Heart right ventricle (tissue), 16 donors: ENCODE results near the gene SPACA7. TPM values are rescaled to one million over a fixed set of nuclear protein-coding genes. Genes with fewer than 3 reads are reported as not detected.

Source experiments
- ATAC-seq, 8 donors: fragments of 200-7000 bp; cut with Tn5 transposase; one replicate each; pipeline ENCODE4 v1.9.1; 2020; ENCODE audit warnings: mild to moderate bottlenecking in 8 of 8, moderate library complexity in 8 of 8, moderate number of reproducible peaks in 1 of 8
- DNase-seq, 2 donors: peaks; one replicate each; pipeline ENCODE4 v3.0.0-alpha.2; 2020
- H3K27ac ChIP-seq, 10 donors: fragments of 200-600 bp; sonication (generic) in 2 of 10; one replicate each; pipeline versions ENCODE4 v1.5.0 to v1.8.0; 2020 to 2022; ENCODE audit warnings: mild to moderate bottlenecking in 3 of 10
- H3K27me3 ChIP-seq, 7 donors: fragments of 200-600 bp; one replicate each; pipeline ENCODE4 v1.8.0; 2021 to 2022; ENCODE audit warnings: mild to moderate bottlenecking in 2 of 7
- H3K36me3 ChIP-seq, 9 donors: fragments of 200-600 bp; sonication (generic) in 1 of 9; one replicate each; pipeline versions ENCODE4 v1.5.0 to v1.8.0; 2020 to 2022; ENCODE audit warnings: mild to moderate bottlenecking in 2 of 9
- H3K4me1 ChIP-seq, 9 donors: fragments of 200-600 bp; sonication (generic) in 1 of 9; one replicate each; pipeline versions ENCODE4 v1.5.0 to v1.8.0; 2020 to 2022; ENCODE audit warnings: mild to moderate bottlenecking in 4 of 9
- H3K4me3 ChIP-seq, 10 donors: fragments of 200-600 bp; sonication (generic) in 2 of 10; one replicate each; pipeline versions ENCODE4 v1.5.0 to v1.8.0; 2020 to 2022; ENCODE audit warnings: mild to moderate bottlenecking in 7 of 10, moderate library complexity in 2 of 10
- H3K9me3 ChIP-seq, 11 donors: fragments of 200-600 bp in 10 of 11; sonication (generic) in 2 of 11; one replicate each; pipeline versions ENCODE4 v1.5.0 to v1.8.0; 2013 to 2022; ENCODE audit warnings: mild to moderate bottlenecking in 2 of 11, control low read depth in 1 of 11, moderate library complexity in 1 of 11
- WGBS, 2 donors: extraction: QIAGEN DNeasy Blood & Tissue Kit; methylation state at CpG; one replicate each; pipeline ENCODE4 v1.1.7; 2013; ENCODE audit warnings: inconsistent platforms in 1 of 2; 5-methylcytosine and 5-hydroxymethylcytosine counted together
- intact Hi-C, 10 donors: fragments of 100-400 bp; cut with DNase I; formaldehyde crosslinking; loops; one replicate each; pipeline versions ENCODE4 v1.11.1 to v1.14.2; 2022
- polyA plus RNA-seq, 2 donors: library from polyadenylated mRNA; stranded (reverse); fragments of 200-250 nt; gene quantifications; one replicate each; pipeline ENCODE4 v1.2.3, GENCODE V29; 2013
- total RNA-seq, 10 donors: library from RNA; stranded (reverse); fragmentation: NEBNext Ultra II Directional in 3 of 10; extraction: Animal tissue kit (Norgen Biotek cat#: 25700) in 3 of 10; gene quantifications; one replicate each; pipeline versions ENCODE4 v1.2.1 to v1.2.4, GENCODE V29; 2021 to 2023
- TF ChIP-seq, protein P1 (sequence below), 9 donors: fragments of 200-600 bp; sonication (generic) in 2 of 9; IDR thresholded peaks; one replicate each; pipeline versions ENCODE4 v1.5.0 to v1.8.0; 2021 to 2022; ENCODE audit warnings: antibody characterized with exemption in 9 of 9, mild to moderate bottlenecking in 5 of 9, moderate library complexity in 1 of 9
- donor health status: Arrhythmogenic right ventricular cardiomyopathy.
- donor health status: ischemic (EF 13 %, LVEDD 7.1; RV severe dilation, severe dysfunction).
- donor health status: healthy with polysubstance abuse.
- donor health status: DM: no; HTN: yes; CAD: no.
- donor health status: DM: no; HTN: no; CAD: no.
- donor health status: ischemic (EF 25% LVEDD 6.9; RV normal size, moderate dysfunction).
- donor health status: ischemic (EF 25% LVEDD 5.7; RV mildly dilated, moderate dysfunction).
- donor health status: healthy.
- donor health status: DM: yes; HTN: yes; CAD: no.
- donor health status: Ischemic cardiomyopathy.
- donor health status: ischemic (EF 35%, LVEDD 5.7; RV mildly dilated, moderate dysfunction).
- donor health status: nonischemic (EF 11% LVEDD 7.7; RV severe dilation, severe dysfunction).
- donor health status: DM: yes; HTN: yes; CAD: no.
- donor health status: PGD.
- donor health status: ischemic (EF 29% LVEDD 5.4; RV normal size, mild dysfunction).
- donor health status: nonischemic (EF 23%, LVEDD 6.1; RV moderate dilation, normal function).

The SPACA7 gene
- total and polyA plus RNA-seq, 12 donors: not detected

GRCh38 chr13:112346899-112347229, 29.3 kb upstream of the SPACA7 start:
- no peaks in the 10 kb centered on the region for H3K36me3 ChIP-seq
- H3K4me3 ChIP-seq: no peak overlapping the region
- H3K27me3 ChIP-seq: peaks cover 6 to 100% (median 72%) of the 10 kb centered on the region in 7 donors
- TF ChIP-seq, protein P1, sequence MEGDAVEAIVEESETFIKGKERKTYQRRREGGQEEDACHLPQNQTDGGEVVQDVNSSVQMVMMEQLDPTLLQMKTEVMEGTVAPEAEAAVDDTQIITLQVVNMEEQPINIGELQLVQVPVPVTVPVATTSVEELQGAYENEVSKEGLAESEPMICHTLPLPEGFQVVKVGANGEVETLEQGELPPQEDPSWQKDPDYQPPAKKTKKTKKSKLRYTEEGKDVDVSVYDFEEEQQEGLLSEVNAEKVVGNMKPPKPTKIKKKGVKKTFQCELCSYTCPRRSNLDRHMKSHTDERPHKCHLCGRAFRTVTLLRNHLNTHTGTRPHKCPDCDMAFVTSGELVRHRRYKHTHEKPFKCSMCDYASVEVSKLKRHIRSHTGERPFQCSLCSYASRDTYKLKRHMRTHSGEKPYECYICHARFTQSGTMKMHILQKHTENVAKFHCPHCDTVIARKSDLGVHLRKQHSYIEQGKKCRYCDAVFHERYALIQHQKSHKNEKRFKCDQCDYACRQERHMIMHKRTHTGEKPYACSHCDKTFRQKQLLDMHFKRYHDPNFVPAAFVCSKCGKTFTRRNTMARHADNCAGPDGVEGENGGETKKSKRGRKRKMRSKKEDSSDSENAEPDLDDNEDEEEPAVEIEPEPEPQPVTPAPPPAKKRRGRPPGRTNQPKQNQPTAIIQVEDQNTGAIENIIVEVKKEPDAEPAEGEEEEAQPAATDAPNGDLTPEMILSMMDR (IDR thresholded peaks at IDR 0.05): no peak
- ATAC-seq: no peak
- WGBS, 2 donors: 11 to 23% methylated on average over 9 of the region's 9 CpGs
- H3K27ac ChIP-seq: no peak overlapping the region
- no peak for DNase-seq
- intact Hi-C loops: no loop called here
- no peaks in the 10 kb centered on the region for H3K4me1 ChIP-seq
- no peaks in the 10 kb centered on the region for H3K9me3 ChIP-seq

- TF ChIP-seq, protein P1 (IDR thresholded peaks at IDR 0.05): no peak
- 60 to 62% methylated on average over 10 of the region's 10 CpGs for WGBS, 2 donors
- H3K36me3 ChIP-seq: no peaks in the 10 kb centered on the region
- H3K4me1 ChIP-seq: no peaks in the 10 kb centered on the region
- no peak overlapping the region for H3K27ac ChIP-seq
- peaks cover 6 to 90% (median 61%) of the 10 kb centered on the region in 7 donors for H3K27me3 ChIP-seq
- ATAC-seq: no peak
- intact Hi-C loops: no loop called here
- H3K4me3 ChIP-seq: no peak overlapping the region
- no peak for DNase-seq
- no peaks in the 10 kb centered on the region for H3K9me3 ChIP-seq
These were observed 28.2 kb upstream of the SPACA7 start for GRCh38 chr13:112347986-112348385.

- TF ChIP-seq, protein P1 (IDR thresholded peaks at IDR 0.05): no peak
- no peak overlapping the region for H3K4me3 ChIP-seq
- no peak for ATAC-seq
- DNase-seq: no peak
- no peaks in the 10 kb centered on the region for H3K9me3 ChIP-seq
- peaks cover 6 to 89% (median 61%) of the 10 kb centered on the region in 7 donors for H3K27me3 ChIP-seq
- H3K27ac ChIP-seq: no peak overlapping the region
- no peaks in the 10 kb centered on the region for H3K4me1 ChIP-seq
- no peaks in the 10 kb centered on the region for H3K36me3 ChIP-seq
- intact Hi-C loops: no loop called here
- 67 to 73% methylated on average over 12 of the region's 12 CpGs for WGBS, 2 donors
These were observed 27.4 kb upstream of the SPACA7 start for GRCh38 chr13:112348642-112349345.

GRCh38 chr13:112349681-112350080, 26.5 kb upstream of the SPACA7 start:
- Histone ChIP-seq H3K4me1 (no peaks in the 10 kb centered on the region), H3K4me3 (no peak overlapping the region), H3K27ac (no peak overlapping the region), H3K36me3 (no peaks in the 10 kb centered on the region), H3K27me3 (peaks cover 6 to 89% (median 58%) of the 10 kb centered on the region in 7 donors), H3K9me3 (no peaks in the 10 kb centered on the region)
- intact Hi-C loops: no loop called here
- ATAC-seq (no peak), DNase-seq (no peak)
- TF ChIP-seq, protein P1 (IDR thresholded peaks at IDR 0.05): no peak
- 71 to 73% methylated on average over 13 of the region's 13 CpGs for WGBS, 2 donors
